Stimulated activated memory B cell treated with anti-CD40 and anti-IgM and Interleukin-4, amounts not matched to agents 10 μg/mL and 1 μg/mL and 100 μg/mL, for 72 hours (primary cell): ENCODE data around the gene ATF7IP2.
"Not testable (repeated sequence)": the region's sequence is repeated elsewhere in the genome, so short reads cannot be mapped to it uniquely, and the experiment has no call there.

Experiments
- ATAC-seq: fragments of 150-1000 bp; cut with Tn5 transposase; 2 replicates; pipeline ENCODE4 v1.10.0; 2021
- H3K27ac Mint-ChIP-seq: one replicate; pipeline ENCODE4 v1.8.0; 2022; ENCODE audit warnings: mild to moderate bottlenecking, mixed read lengths
- H3K27me3 Mint-ChIP-seq: one replicate; pipeline ENCODE4 v1.8.0; 2022; ENCODE audit warnings: mixed read lengths
- H3K36me3 Mint-ChIP-seq: one replicate; pipeline ENCODE4 v1.8.0; 2022; ENCODE audit warnings: mixed read lengths
- H3K4me1 Mint-ChIP-seq: one replicate; pipeline ENCODE4 v1.8.0; 2022; ENCODE audit warnings: mixed read lengths
- H3K4me3 Mint-ChIP-seq: one replicate; pipeline ENCODE4 v1.8.0; 2022; ENCODE audit warnings: mild to moderate bottlenecking, moderate library complexity, mixed read lengths
- H3K9me3 Mint-ChIP-seq: one replicate; pipeline ENCODE4 v1.8.0; 2022; ENCODE audit warnings: mixed read lengths

ATF7IP2 gene

GRCh38 chr16:10385725-10386516 lies at the start of gene ATF7IP2:
Gene ATF7IP2, plus strand, starts transcription at chr16:10386061. Its CDS starts 44,560 bp downstream, at chr16:10430621.
- no peaks in the 10 kb centered on the region for H3K9me3 Mint-ChIP-seq
- H3K27me3 Mint-ChIP-seq, result no peaks in the 10 kb centered on the region
- peak; percentile 99 for ATAC-seq
- peak within 1 kb of the TSS; percentile 96 for H3K27ac Mint-ChIP-seq
- H3K36me3 Mint-ChIP-seq, result peaks cover 34% of the 10 kb centered on the region
- H3K4me1 Mint-ChIP-seq, result peaks cover 32% of the 10 kb centered on the region
- H3K4me3 Mint-ChIP-seq, result peak within 1 kb of the TSS; percentile 97

GRCh38 chr16:10338426-10338825 lies 47.4 kb upstream of the ATF7IP2 start:
- Mint-ChIP-seq H3K36me3 (peaks cover 26% of the 10 kb centered on the region), H3K27me3 (no peaks in the 10 kb centered on the region), H3K4me1 (peaks cover 6% of the 10 kb centered on the region), H3K27ac (no peak overlapping the region), H3K9me3 (peaks cover 24% of the 10 kb centered on the region), H3K4me3 (no peak overlapping the region)
- ATAC-seq, result no peak

GRCh38 chr16:10339777-10340732 lies 45.8 kb upstream of the ATF7IP2 start:
- Mint-ChIP-seq H3K4me1 (peaks cover 6% of the 10 kb centered on the region), H3K27ac (peak overlapping the region; percentile 66), H3K4me3 (no peak overlapping the region), H3K36me3 (peaks cover 29% of the 10 kb centered on the region), H3K27me3 (no peaks in the 10 kb centered on the region), H3K9me3 (peaks cover 26% of the 10 kb centered on the region)
- peak; percentile 20 for ATAC-seq

GRCh38 chr16:10343124-10343760 lies 42.6 kb upstream of the ATF7IP2 start:
- H3K9me3 Mint-ChIP-seq, result peaks cover 36% of the 10 kb centered on the region
- H3K27me3 Mint-ChIP-seq, result no peaks in the 10 kb centered on the region
- no peak overlapping the region for H3K27ac Mint-ChIP-seq
- peaks cover 35% of the 10 kb centered on the region for H3K36me3 Mint-ChIP-seq
- H3K4me1 Mint-ChIP-seq, result peaks cover 12% of the 10 kb centered on the region
- no peak overlapping the region for H3K4me3 Mint-ChIP-seq
- no peak for ATAC-seq

- H3K9me3 Mint-ChIP-seq, result peaks cover 30% of the 10 kb centered on the region
- peaks cover 12% of the 10 kb centered on the region for H3K4me1 Mint-ChIP-seq
- H3K27me3 Mint-ChIP-seq, ATAC-seq, H3K4me3 Mint-ChIP-seq, H3K27ac Mint-ChIP-seq: not testable (repeated sequence)
- peaks cover 27% of the 10 kb centered on the region for H3K36me3 Mint-ChIP-seq
These were observed 41.2 kb upstream of the ATF7IP2 start for GRCh38 chr16:10344699-10345098.

- peaks cover 25% of the 10 kb centered on the region for H3K36me3 Mint-ChIP-seq
- no peak overlapping the region for H3K27ac Mint-ChIP-seq
- H3K4me3 Mint-ChIP-seq, result no peak overlapping the region
- peaks cover 26% of the 10 kb centered on the region for H3K9me3 Mint-ChIP-seq
- no peak for ATAC-seq
- H3K27me3 Mint-ChIP-seq, result no peaks in the 10 kb centered on the region
- H3K4me1 Mint-ChIP-seq, result peaks cover 6% of the 10 kb centered on the region
These were observed 40.2 kb upstream of the ATF7IP2 start for GRCh38 chr16:10345629-10346028.

- no peak for ATAC-seq
- Mint-ChIP-seq H3K27me3 (no peaks in the 10 kb centered on the region), H3K4me1 (peaks cover 6% of the 10 kb centered on the region), H3K4me3 (no peak overlapping the region), H3K36me3 (peaks cover 6% of the 10 kb centered on the region), H3K9me3 (peaks cover 11% of the 10 kb centered on the region), H3K27ac (no peak overlapping the region)
These were observed 36.0 kb upstream of the ATF7IP2 start for GRCh38 chr16:10349851-10350250.

- H3K36me3 Mint-ChIP-seq, result peaks cover 6% of the 10 kb centered on the region
- no peak overlapping the region for H3K4me3 Mint-ChIP-seq
- H3K27ac Mint-ChIP-seq, result no peak overlapping the region
- peaks cover 7% of the 10 kb centered on the region for H3K9me3 Mint-ChIP-seq
- H3K4me1 Mint-ChIP-seq, result no peaks in the 10 kb centered on the region
- H3K27me3 Mint-ChIP-seq, result no peaks in the 10 kb centered on the region
- no peak for ATAC-seq
These were observed 33.6 kb upstream of the ATF7IP2 start for GRCh38 chr16:10352262-10352661.

- peaks cover 6% of the 10 kb centered on the region for H3K9me3 Mint-ChIP-seq
- no peak for ATAC-seq
- H3K4me1 Mint-ChIP-seq, result no peaks in the 10 kb centered on the region
- no peaks in the 10 kb centered on the region for H3K27me3 Mint-ChIP-seq
- peaks cover 6% of the 10 kb centered on the region for H3K36me3 Mint-ChIP-seq
- H3K4me3 Mint-ChIP-seq, result no peak overlapping the region
- H3K27ac Mint-ChIP-seq, result no peak overlapping the region
These were observed 30.3 kb upstream of the ATF7IP2 start for GRCh38 chr16:10355589-10355988.

GRCh38 chr16:10356870-10357842 lies 28.7 kb upstream of the ATF7IP2 start:
- Mint-ChIP-seq H3K4me3 (no peak overlapping the region), H3K27ac (no peak overlapping the region), H3K36me3 (peaks cover 6% of the 10 kb centered on the region), H3K9me3 (peaks cover 6% of the 10 kb centered on the region), H3K27me3 (no peaks in the 10 kb centered on the region), H3K4me1 (peaks cover 5% of the 10 kb centered on the region)
- ATAC-seq, result no peak

GRCh38 chr16:10361747-10362076 lies 24.1 kb upstream of the ATF7IP2 start:
- peaks cover 14% of the 10 kb centered on the region for H3K4me1 Mint-ChIP-seq
- ATAC-seq, H3K9me3 Mint-ChIP-seq, H3K27me3 Mint-ChIP-seq, H3K36me3 Mint-ChIP-seq: not testable (repeated sequence)
- peak overlapping the region; percentile 69 for H3K27ac Mint-ChIP-seq
- H3K4me3 Mint-ChIP-seq, result peak overlapping the region; percentile 21

GRCh38 chr16:10362077-10362863 lies 23.6 kb upstream of the ATF7IP2 start:
- H3K4me3 Mint-ChIP-seq, result peak overlapping the region; percentile 55
- ATAC-seq, result peak; percentile 85

GRCh38 chr16:10362864-10363197 lies 23.0 kb upstream of the ATF7IP2 start:
- H3K4me1 Mint-ChIP-seq, result peaks cover 14% of the 10 kb centered on the region
- ATAC-seq, H3K27me3 Mint-ChIP-seq, H3K9me3 Mint-ChIP-seq, H3K36me3 Mint-ChIP-seq: not testable (repeated sequence)
- H3K27ac Mint-ChIP-seq, result peak overlapping the region; percentile 69
- peak overlapping the region; percentile 55 for H3K4me3 Mint-ChIP-seq

More at GRCh38 chr16:10362077-10362863, 23.6 kb upstream of the ATF7IP2 start:
- peaks cover 14% of the 10 kb centered on the region for H3K4me1 Mint-ChIP-seq
- H3K9me3 Mint-ChIP-seq, result peaks cover 3% of the 10 kb centered on the region
- no peaks in the 10 kb centered on the region for H3K27me3 Mint-ChIP-seq
- peak overlapping the region; percentile 69 for H3K27ac Mint-ChIP-seq
- H3K36me3 Mint-ChIP-seq, result no peaks in the 10 kb centered on the region

- not testable (repeated sequence) for H3K27ac Mint-ChIP-seq, H3K9me3 Mint-ChIP-seq, ATAC-seq, H3K4me3 Mint-ChIP-seq, H3K36me3 Mint-ChIP-seq, H3K27me3 Mint-ChIP-seq
- peaks cover 14% of the 10 kb centered on the region for H3K4me1 Mint-ChIP-seq
These were observed 19.2 kb upstream of the ATF7IP2 start for GRCh38 chr16:10366619-10367018.
